ENCODE data around the gene NFE2L2. TPM values are rescaled to one million over a fixed set of nuclear protein-coding genes. Genes with fewer than 3 reads are reported as not detected.
A peak's percentile ranks its signal among the peaks of the same experiment; 100 is the strongest.

NFE2L2 gene
- total RNA-seq, 4 donors from 2014 or later, result 55.5 to 111 (median 89.2) TPM

DNA sequence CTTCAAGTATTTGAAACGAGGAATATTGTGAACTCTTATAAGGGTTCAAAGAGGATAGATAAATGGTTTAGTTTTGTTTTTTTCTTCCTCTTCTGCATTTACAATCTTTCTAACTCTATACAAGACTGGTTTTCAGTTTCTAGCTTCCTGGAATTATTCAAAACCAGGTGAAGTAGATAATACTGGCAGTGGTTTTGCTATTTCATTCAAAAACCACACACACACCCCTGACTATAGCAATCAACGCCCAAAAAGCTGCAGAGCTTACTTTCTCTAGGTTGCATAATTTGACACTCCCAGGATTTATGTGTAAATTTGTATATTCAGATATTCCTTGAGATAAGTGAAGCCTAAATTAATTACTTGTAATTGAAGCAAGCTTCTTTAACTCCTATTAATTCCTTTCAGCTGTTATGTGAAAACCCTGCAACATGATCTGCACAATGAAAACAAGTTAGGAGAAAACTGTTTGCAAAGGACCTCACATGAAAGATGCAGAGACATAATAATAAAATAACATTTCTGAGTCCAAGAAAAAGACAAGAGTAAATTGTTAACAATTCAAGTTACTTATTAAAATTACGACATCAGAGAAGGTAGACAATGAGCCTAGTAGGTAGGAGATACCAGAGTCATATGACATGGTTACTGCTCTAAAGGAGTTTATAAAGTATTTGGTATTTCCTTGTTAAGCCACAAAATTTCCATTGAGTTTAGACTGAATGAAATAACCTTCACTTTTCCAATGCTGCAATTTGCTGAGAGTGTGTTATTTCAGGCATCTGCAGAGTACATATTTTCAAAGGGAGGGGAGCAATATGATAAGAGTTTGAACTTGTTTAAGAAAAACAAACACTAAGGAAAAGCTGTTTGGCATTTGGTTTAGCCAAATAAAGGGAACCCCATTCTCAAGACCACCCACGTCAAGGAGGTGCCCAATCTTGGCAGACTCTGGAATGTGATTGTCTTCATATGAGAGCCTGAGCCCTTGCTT, 1.6 kb upstream of the NFE2L2 start:
- 7 to 8% methylated on average over 4 of the region's 4 CpGs for WGBS, 2 donors (ENCODE audit: low coverage in 1 of 2)
- Histone ChIP-seq H3K27me3 (no peaks in the 10 kb centered on the region), H3K36me3 (no peaks in the 10 kb centered on the region), H3K9me3 (no peaks in the 10 kb centered on the region), H3K27ac (peak overlapping the region; percentile 97 to 100 (median 99)), H3K4me1 (peaks cover 0 to 27% (median 14%) of the 10 kb centered on the region in 3 donors), H3K4me3 (peak overlapping the region; percentile 88 to 100)
- ATAC-seq, result no peak
- TF ChIP-seq POLR2A (IDR thresholded peaks at IDR 0.05) (no peak), EP300 (IDR thresholded peaks at IDR 0.05) (no peak), POLR2AphosphoS5 (IDR thresholded peaks at IDR 0.05) (no peak), CTCF (IDR thresholded peaks at IDR 0.05) (no peak)

DNA sequence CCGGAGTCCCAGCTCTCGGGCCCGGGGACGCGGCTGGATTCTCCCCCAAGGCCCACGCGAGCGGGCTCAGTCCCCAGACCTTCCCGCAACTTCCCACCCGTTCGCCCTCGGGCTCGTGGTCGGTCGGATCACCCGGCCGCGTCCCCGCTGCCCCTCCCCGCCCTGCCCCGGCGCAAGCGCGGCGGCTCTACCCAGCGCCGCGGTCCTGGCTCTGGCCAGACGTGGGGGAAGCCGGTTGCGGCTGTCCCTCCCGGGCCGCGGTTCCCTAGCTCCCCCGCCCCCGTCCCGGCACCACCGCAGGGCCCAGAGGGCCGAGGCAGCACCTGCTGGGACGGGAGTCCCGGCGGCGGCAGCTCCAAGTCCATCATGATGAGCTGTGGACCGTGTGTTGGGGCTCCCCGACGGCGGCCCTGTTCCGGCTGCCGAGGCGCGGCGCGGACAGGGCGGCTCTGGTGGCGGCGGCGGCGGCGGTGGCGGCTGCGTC, 276 bp downstream of the NFE2L2 start:
- WGBS, 2 donors (ENCODE audit: low coverage in 1 of 2), result no CpG with 5 or more reads among the region's 61 CpGs
- H3K4me1 ChIP-seq, result peaks cover 0 to 46% (median 27%) of the 10 kb centered on the region in 3 donors
- H3K27ac ChIP-seq, result peak overlapping the region; percentile 97 to 100 (median 99)
- H3K4me3 ChIP-seq, result peak overlapping the region; percentile 88 to 100
- no peaks in the 10 kb centered on the region for H3K36me3 ChIP-seq
- ATAC-seq, result peak; percentile 23
- no peak for TF ChIP-seq EP300 (IDR thresholded peaks at IDR 0.05)
- TF ChIP-seq POLR2A (IDR thresholded peaks at IDR 0.05), result no peak
- no peaks in the 10 kb centered on the region for H3K27me3 ChIP-seq
- no peaks in the 10 kb centered on the region for H3K9me3 ChIP-seq

DNA sequence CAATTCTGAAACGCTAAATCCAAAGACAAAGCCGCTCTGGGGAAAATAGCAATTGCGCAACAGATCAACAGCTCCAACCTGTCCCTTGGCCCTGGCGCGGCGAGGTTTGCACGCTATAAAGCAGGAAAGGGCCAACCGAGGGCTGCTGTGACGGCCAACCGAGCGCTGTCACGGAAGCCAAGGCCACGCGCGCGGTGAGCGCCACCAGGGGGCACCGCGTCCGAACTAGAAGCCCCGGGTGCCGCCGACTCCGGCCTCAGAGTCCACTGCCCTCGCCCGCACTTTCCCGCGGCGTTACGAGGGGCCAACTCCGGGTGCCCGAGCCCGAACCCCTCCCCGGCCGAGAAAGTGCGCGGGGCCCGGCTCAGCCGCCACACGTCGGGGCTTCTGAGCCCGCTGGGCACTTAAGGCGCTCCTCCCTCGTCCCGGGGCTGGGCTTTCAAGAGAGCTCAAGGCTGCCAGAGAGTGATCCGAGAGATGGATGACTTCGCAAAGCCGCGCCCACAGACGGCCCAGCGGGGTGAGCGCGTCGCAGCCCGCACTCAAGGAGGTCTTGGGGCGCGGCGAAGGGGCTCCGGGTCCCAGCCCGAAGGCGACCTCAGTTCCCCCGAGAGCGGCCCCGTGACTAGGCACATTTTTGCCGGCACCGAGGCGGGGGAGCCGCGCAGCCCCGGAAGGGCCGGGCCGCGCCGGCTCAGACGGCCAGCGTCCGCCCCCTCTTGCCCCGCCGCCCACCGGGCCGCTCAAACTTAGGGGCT, 897 bp downstream of the NFE2L2 start:
- 0 to 7% methylated on average over 2 of the region's 81 CpGs for WGBS, 2 donors (ENCODE audit: low coverage in 1 of 2)

GRCh38 chr2:177262958-177263450, 1.5 kb downstream of the NFE2L2 start:
- ATAC-seq, result no peak
- peaks cover 0 to 58% (median 32%) of the 10 kb centered on the region in 3 donors for H3K4me1 ChIP-seq
- 0 to 4% methylated on average over 6 of the region's 6 CpGs for WGBS, 2 donors (ENCODE audit: low coverage in 1 of 2)

More for the DNA sequence above, 897 bp downstream of the NFE2L2 start:
- Histone ChIP-seq H3K27me3 (no peaks in the 10 kb centered on the region), H3K4me3 (peak overlapping the region; percentile 88 to 100), H3K4me1 (peaks cover 0 to 52% (median 32%) of the 10 kb centered on the region in 3 donors), H3K36me3 (no peaks in the 10 kb centered on the region), H3K9me3 (no peaks in the 10 kb centered on the region), H3K27ac (peak overlapping the region; percentile 97 to 100 (median 99))
- ATAC-seq, result peak; percentile 87
- TF ChIP-seq POLR2A (IDR thresholded peaks at IDR 0.05) (peak; percentile 56 to 64), CTCF (IDR thresholded peaks at IDR 0.05) (peak; percentile 73 to 92 (median 88)), EP300 (IDR thresholded peaks at IDR 0.05) (no peak), POLR2AphosphoS5 (IDR thresholded peaks at IDR 0.05) (peak; percentile 96)

More at GRCh38 chr2:177262958-177263450, 1.5 kb downstream of the NFE2L2 start:
- peak overlapping the region; percentile 88 to 100 for H3K4me3 ChIP-seq
- H3K36me3 ChIP-seq, result no peaks in the 10 kb centered on the region
- H3K27ac ChIP-seq, result peak overlapping the region; percentile 97 to 100 (median 99)
- TF ChIP-seq POLR2AphosphoS5 (IDR thresholded peaks at IDR 0.05) (no peak), POLR2A (IDR thresholded peaks at IDR 0.05) (no peak), CTCF (IDR thresholded peaks at IDR 0.05) (no peak), EP300 (IDR thresholded peaks at IDR 0.05) (no peak)
- H3K9me3 ChIP-seq, result no peaks in the 10 kb centered on the region
- no peaks in the 10 kb centered on the region for H3K27me3 ChIP-seq
